Fibroblast of pulmonary artery (primary cell): ENCODE data around the gene NME1.

Experiments
- DNase-seq: peaks from one replicate; pipeline ENCODE4 v3.0.0-alpha.2; 2010; ENCODE audit warnings: low read depth
- H3K4me3 ChIP-seq: replicated peaks from 2 replicates; pipeline ENCODE4 v1.5.1; 2011; ENCODE audit warnings: low read depth, mild to moderate bottlenecking, control low read depth, low read length, moderate library complexity
- TF ChIP-seq, protein P1 (sequence below): IDR thresholded peaks from 2 replicates; pipeline ENCODE4 v1.5.1; 2011; ENCODE audit warnings: mild to moderate bottlenecking, control low read depth, low read length, inconsistent platforms; ENCODE audit errors: missing control alignments

Gene NME1

DNA sequence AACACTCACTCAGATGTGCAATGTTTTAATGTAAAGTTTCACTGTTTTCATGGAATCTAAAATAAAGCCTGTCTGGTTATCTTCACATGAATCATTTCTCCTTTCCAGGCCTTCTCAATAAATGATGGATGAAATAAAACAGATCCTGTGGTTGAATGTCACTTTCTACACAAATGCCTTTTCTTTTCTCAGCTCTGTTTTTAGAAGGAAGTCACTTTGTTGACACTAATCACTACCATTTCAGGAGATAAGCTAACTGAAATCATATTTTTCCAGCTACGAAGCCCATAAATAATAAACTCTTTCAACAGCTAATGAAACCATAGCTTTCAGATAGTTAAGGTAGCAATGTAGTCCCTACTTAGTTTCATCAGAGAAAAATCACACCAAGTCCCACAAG is 30.8 kb downstream of the NME1 start:
- TF ChIP-seq, protein P1, sequence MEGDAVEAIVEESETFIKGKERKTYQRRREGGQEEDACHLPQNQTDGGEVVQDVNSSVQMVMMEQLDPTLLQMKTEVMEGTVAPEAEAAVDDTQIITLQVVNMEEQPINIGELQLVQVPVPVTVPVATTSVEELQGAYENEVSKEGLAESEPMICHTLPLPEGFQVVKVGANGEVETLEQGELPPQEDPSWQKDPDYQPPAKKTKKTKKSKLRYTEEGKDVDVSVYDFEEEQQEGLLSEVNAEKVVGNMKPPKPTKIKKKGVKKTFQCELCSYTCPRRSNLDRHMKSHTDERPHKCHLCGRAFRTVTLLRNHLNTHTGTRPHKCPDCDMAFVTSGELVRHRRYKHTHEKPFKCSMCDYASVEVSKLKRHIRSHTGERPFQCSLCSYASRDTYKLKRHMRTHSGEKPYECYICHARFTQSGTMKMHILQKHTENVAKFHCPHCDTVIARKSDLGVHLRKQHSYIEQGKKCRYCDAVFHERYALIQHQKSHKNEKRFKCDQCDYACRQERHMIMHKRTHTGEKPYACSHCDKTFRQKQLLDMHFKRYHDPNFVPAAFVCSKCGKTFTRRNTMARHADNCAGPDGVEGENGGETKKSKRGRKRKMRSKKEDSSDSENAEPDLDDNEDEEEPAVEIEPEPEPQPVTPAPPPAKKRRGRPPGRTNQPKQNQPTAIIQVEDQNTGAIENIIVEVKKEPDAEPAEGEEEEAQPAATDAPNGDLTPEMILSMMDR: no peak
- no peak for DNase-seq
- no peak overlapping the region for H3K4me3 ChIP-seq

DNA sequence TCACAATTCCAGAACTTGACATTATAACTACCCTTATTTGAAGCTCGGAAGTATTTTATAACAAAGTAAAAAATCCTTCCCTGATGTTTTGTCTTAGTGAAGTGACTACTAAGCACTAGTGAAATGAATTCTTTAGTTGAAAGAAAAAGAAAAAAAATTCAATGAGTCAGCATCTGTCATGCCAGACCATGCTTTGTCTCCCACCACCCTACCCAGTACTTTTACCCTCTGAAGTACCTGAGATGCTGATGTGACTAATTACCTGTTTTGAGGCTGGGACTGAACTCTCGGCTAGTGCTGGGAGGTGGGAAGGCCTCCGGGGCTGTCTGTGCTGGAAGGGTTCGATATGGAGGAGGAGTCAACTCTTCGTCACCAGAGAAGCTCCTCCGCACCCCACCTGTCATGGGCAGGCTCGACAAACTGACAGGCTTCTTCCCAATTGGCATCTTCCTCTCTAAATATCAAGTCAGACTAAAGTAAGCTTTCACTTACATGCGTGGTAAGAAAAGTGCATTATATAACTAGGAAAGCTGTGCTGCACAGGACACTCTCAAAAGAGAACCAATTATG is 32.5 kb downstream of the NME1 start:
- TF ChIP-seq, protein P1: no peak
- DNase-seq: no peak
- no peak overlapping the region for H3K4me3 ChIP-seq

DNA sequence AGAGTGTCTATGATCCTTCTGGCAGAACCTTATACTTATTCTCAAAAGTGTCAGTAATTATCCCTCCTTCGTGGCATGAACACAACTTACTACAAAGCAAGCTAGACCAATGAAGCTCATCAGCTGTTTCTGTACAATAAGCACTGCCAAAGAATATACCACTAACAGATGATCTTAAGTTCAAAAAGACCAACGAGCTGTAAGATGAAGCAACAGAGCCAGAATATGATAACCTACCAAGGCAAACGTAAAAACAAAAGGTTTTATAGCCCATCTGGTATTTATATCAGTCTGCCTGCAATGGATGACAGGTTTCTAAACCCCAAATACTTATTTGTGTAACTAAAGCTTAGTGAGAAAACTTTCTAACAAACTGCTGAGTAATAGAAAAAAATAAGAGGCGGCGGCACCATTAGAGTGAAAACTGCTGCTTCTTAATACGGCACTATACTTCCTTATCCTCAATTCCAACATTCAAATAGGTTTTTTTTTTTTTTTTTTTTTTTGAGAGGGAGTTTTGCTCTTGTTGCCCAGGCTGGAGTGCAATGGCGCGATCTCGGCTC is 35.0 kb downstream of the NME1 start:
- no peak for DNase-seq
- H3K4me3 ChIP-seq: no peak overlapping the region
- TF ChIP-seq, protein P1: no peak

DNA sequence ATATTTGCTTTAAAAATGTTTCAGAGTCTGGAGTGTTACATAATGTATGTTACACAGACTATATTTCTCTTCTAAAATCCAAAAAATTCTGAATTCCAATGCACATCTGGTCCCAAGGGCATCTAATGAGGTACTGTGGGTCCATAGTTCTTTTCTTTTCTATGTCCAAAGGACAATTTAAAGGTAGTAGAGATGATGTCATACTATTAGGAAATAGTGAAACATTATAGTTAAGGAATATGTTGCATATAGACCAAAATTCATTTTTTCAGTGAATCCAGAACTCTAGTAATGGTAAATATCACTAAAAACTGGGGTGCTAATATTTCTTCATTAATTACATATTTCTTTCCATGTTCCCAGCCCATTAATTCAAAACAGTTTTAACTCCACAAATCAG is 35.8 kb downstream of the NME1 start:
- no peak for DNase-seq
- H3K4me3 ChIP-seq: no peak overlapping the region
- TF ChIP-seq, protein P1: no peak

DNA sequence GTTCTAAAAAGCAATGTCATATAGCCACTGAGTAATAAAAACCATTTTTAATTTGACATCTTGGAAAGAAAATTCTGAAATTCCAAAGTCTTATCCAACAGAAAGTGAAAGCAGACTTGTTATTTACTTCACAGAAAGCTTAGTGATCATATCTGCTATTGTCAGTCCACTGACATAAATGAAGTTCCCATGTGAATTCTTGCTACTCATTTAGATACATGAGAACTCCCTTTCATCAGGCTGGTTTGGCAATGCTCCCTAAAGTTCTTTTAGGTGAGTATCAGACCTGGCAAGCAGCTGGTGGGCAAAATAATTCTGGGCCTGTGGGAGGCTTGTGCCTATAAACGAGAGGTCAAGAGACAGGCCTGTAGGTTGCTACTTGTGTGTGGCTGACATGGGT is 36.3 kb downstream of the NME1 start:
- TF ChIP-seq, protein P1: no peak
- no peak overlapping the region for H3K4me3 ChIP-seq
- DNase-seq: no peak

DNA sequence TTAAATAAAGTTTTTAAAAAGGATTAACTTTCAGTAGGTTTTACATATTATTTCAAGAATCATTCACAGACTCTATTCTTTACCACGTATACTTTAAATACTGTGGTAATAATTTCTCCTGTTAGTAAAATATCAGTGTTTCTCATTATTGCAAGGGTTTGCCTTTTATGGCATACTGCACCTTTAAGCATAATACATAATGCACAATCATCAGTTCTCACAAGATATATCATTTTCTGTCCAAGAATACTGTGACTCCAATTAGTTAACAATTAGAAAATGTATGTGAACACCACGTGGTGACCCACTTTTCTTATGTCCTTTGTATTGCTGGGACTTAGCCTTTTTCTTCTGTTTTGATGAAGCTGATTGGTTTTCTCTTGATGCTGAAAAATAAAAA is 38.5 kb downstream of the NME1 start:
- H3K4me3 ChIP-seq: no peak overlapping the region
- DNase-seq: no peak
- TF ChIP-seq, protein P1: no peak

DNA sequence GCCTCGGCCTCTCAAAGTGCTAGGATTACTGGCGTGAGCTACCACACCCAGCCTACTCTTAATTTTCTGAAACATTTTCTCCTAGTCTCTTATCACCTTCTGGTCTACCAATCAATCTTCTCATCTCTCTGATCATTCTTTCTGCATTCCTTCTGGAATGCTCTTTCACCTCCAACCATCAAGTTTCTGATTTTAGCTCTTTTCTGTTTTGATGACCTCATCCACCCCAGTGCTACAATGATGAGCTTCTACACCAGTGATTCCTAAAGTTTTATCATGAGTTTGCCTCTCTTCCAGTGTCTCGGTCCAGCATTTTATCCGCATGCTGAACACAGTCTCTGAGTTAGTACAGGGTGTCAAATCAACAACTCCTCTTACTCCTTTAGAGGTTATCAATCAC is 44.4 kb downstream of the NME1 start:
- TF ChIP-seq, protein P1: no peak
- H3K4me3 ChIP-seq: no peak overlapping the region
- DNase-seq: no peak
